Ishikawa (cell line): Measurements from ENCODE around the gene STAT1.

Source experiments
- CREB1 ChIP-seq: IDR thresholded peaks from 2 replicates; pipeline ENCODE4 v1.6.1; 2012; ENCODE audit warnings: low read depth
- EP300 ChIP-seq: IDR thresholded peaks from 2 replicates; pipeline ENCODE4 v1.6.1; 2012; ENCODE audit warnings: borderline replicate concordance
- NFIC ChIP-seq: IDR thresholded peaks from 2 replicates; pipeline ENCODE4 v1.6.1; 2012
- RAD21 ChIP-seq: IDR thresholded peaks from 2 replicates; pipeline ENCODE4 v1.6.1; 2012; ENCODE audit warnings: low read depth
- YY1 ChIP-seq: IDR thresholded peaks from 2 replicates; pipeline ENCODE4 v1.6.1; 2012; ENCODE audit warnings: low read depth
- TF ChIP-seq, protein P1 (sequence below): IDR thresholded peaks from 2 replicates; pipeline ENCODE4 v1.6.1; 2012

DNA sequence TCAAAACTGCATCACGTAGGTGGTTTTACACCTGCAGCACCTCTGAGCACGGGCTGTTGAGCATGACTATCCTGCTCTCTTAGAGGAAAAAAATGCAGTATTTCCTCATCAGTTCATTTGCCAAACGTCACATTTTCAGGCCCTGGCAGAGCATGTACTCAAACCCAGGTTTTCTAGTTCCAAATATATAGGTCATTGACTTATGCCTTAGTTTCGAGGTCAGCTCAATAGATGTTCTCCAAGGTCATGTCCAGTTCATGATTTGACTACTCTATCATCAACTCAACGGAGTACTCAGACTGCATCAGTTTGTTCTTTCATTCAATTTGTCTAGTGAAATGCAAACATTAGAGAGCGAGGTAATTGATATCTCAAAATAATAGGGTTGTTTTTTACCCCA is 39.3 kb upstream of the STAT1 start:
- TF ChIP-seq YY1 (no peak), NFIC (no peak), EP300 (no peak), RAD21 (no peak), CREB1 (no peak)
- TF ChIP-seq, protein P1, sequence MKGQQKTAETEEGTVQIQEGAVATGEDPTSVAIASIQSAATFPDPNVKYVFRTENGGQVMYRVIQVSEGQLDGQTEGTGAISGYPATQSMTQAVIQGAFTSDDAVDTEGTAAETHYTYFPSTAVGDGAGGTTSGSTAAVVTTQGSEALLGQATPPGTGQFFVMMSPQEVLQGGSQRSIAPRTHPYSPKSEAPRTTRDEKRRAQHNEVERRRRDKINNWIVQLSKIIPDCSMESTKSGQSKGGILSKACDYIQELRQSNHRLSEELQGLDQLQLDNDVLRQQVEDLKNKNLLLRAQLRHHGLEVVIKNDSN, result no peak
